ENCODE measurements around the gene RASGRF1.
A peak's percentile ranks its signal among the peaks of the same experiment; 100 is the strongest.

Gene RASGRF1

DNA sequence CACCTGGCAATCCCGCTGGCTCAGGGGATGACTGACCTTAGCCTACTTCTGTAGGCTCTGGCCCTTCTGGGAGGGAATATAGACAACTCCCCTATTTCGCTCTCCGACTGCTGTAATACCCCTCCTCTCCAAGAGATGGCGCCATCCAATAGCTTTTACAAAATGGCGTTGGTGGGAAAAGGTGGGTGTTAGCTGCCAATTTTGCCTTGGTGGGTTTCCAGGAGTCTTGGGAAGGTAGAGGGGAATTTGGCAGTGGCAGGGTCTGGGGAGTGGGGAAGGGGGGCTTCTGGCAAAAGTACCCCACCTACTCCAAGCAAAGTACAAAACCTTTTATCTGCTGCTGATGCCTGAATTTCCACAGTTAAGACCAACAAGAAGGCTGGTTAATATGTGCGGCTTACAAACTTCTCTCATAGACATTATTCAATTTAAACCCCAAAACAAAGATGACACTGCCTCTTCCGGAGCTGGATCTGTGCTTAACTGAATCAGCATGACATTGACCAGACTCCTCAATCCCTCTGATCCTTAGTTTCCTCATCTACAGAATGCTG lies 62.1 kb downstream of the RASGRF1 start:
- no peak for TF ChIP-seq EZH2phosphoT487 (IDR thresholded peaks at IDR 0.05; ENCODE audit: low read length)
- TF ChIP-seq, protein P1, sequence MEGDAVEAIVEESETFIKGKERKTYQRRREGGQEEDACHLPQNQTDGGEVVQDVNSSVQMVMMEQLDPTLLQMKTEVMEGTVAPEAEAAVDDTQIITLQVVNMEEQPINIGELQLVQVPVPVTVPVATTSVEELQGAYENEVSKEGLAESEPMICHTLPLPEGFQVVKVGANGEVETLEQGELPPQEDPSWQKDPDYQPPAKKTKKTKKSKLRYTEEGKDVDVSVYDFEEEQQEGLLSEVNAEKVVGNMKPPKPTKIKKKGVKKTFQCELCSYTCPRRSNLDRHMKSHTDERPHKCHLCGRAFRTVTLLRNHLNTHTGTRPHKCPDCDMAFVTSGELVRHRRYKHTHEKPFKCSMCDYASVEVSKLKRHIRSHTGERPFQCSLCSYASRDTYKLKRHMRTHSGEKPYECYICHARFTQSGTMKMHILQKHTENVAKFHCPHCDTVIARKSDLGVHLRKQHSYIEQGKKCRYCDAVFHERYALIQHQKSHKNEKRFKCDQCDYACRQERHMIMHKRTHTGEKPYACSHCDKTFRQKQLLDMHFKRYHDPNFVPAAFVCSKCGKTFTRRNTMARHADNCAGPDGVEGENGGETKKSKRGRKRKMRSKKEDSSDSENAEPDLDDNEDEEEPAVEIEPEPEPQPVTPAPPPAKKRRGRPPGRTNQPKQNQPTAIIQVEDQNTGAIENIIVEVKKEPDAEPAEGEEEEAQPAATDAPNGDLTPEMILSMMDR (IDR thresholded peaks at IDR 0.05; ENCODE audit: low read length), result peak; percentile 95
- Histone ChIP-seq H3K4me3 (ENCODE audit: low read length) (no peak overlapping the region), H3K79me2 (ENCODE audit: low read length) (no peaks in the 10 kb centered on the region), H3K4me2 (ENCODE audit: low read depth, low read length) (no peak overlapping the region), H3K9me2 (replicated peaks; ENCODE audit: insufficient read depth, low read length) (no peaks in the 10 kb centered on the region), H3K9ac (ENCODE audit: low read length) (no peak overlapping the region), H3K9me3 (replicated peaks; ENCODE audit: insufficient read depth, low read length) (no peaks in the 10 kb centered on the region), H2AFZ (ENCODE audit: low read length) (no peak overlapping the region), H3K27ac (ENCODE audit: low read length) (no peak overlapping the region), H3K27me3 (replicated peaks; ENCODE audit: insufficient read depth, low read length) (no peaks in the 10 kb centered on the region), H3K36me3 (replicated peaks; ENCODE audit: insufficient read depth, low read length) (no peaks in the 10 kb centered on the region), H3F3A (ENCODE audit: insufficient read depth, low read length) (no peaks in the 10 kb centered on the region), H4K20me1 (ENCODE audit: insufficient read depth, low read length) (no peaks in the 10 kb centered on the region), H3K4me1 (ENCODE audit: low read length) (no peaks in the 10 kb centered on the region)
- DNase-seq, result peak; percentile 59

DNA sequence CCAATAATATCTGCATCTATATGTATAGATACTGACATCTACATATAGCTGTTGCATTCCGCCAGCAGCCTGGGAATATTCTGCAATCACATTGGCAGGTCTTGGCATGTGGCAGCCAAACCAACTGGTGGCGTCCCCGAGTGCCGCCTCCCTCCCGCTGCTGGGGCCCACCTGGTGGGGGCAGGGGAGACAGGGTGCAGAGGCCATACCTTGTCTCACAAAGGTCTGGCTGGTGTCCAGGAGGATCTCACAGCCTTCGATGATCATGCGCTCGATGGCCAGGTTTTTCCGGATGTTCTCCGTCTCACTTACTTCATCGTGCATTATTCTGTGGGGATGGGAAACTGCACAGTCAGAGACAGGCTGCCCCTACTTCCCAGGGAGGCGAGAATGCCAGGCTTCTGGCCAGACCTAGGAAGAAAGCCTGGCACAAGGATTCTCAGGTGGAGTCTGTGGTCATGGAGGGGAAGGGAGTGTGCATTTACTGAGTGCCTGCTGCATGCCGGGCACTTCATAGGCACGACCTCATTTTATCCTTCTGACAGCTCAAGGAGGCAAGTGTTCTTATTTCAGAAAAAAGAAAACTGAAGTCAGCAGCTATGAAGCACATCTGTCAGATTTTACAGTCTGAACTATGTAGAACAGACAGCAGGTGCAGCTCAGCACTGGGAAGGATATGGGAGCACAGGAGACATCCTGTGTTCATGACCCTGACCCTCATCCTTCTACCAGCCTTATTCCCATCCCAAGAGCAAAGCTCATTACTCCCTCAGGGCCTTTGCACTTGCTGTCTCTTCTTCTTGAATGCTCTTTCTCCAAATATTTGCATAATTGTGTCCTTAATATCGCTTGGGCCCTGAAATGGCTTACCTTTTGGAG lies 62.8 kb downstream of the RASGRF1 start:
- Histone ChIP-seq H3K27ac (ENCODE audit: low read length) (no peak overlapping the region), H3K9me2 (replicated peaks; ENCODE audit: insufficient read depth, low read length) (no peaks in the 10 kb centered on the region), H4K20me1 (ENCODE audit: insufficient read depth, low read length) (no peaks in the 10 kb centered on the region), H3K4me2 (ENCODE audit: low read depth, low read length) (no peak overlapping the region), H3K27me3 (replicated peaks; ENCODE audit: insufficient read depth, low read length) (no peaks in the 10 kb centered on the region), H3K9me3 (replicated peaks; ENCODE audit: insufficient read depth, low read length) (no peaks in the 10 kb centered on the region), H2AFZ (ENCODE audit: low read length) (no peak overlapping the region), H3K9ac (ENCODE audit: low read length) (no peak overlapping the region), H3K4me3 (ENCODE audit: low read length) (no peak overlapping the region), H3K36me3 (replicated peaks; ENCODE audit: insufficient read depth, low read length) (no peaks in the 10 kb centered on the region), H3K4me1 (ENCODE audit: low read length) (no peaks in the 10 kb centered on the region), H3F3A (ENCODE audit: insufficient read depth, low read length) (no peaks in the 10 kb centered on the region), H3K79me2 (ENCODE audit: low read length) (no peaks in the 10 kb centered on the region)
- DNase-seq, result no peak
- TF ChIP-seq EZH2phosphoT487 (IDR thresholded peaks at IDR 0.05; ENCODE audit: low read length) (no peak), EZH2 (optimal IDR thresholded peaks at IDR 0.05; ENCODE audit: low read depth, low read length) (no peak)
- TF ChIP-seq, protein P1 (IDR thresholded peaks at IDR 0.05; ENCODE audit: low read length), result no peak

DNA sequence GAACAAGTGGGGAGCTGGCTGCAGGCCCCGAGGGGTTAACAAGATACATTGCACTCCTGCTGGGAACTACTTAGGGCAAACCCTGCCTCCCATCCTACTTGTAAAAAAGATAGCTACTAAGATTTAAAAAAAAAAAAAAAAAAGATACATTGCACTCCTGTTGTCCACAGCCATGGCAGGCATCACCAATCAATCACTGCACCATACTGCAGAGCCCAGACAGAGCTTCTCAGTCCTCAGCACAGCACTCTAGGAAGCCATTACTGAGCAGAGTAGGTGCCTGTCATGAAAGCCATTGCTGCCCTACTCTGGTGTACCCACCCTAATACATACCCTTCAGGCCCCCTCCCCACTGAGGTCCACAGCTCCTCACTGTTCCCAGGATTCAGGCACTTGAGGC lies 64.8 kb downstream of the RASGRF1 start:
- Histone ChIP-seq H3K9me2 (replicated peaks; ENCODE audit: insufficient read depth, low read length) (no peaks in the 10 kb centered on the region), H3K4me3 (ENCODE audit: low read length) (no peak overlapping the region), H3K9me3 (replicated peaks; ENCODE audit: insufficient read depth, low read length) (no peaks in the 10 kb centered on the region), H3K4me1 (ENCODE audit: low read length) (no peaks in the 10 kb centered on the region), H2AFZ (ENCODE audit: low read length) (no peak overlapping the region), H3K79me2 (ENCODE audit: low read length) (no peaks in the 10 kb centered on the region), H3K4me2 (ENCODE audit: low read depth, low read length) (no peak overlapping the region), H3F3A (ENCODE audit: insufficient read depth, low read length) (no peaks in the 10 kb centered on the region), H3K27ac (ENCODE audit: low read length) (no peak overlapping the region), H3K9ac (ENCODE audit: low read length) (no peak overlapping the region), H4K20me1 (ENCODE audit: insufficient read depth, low read length) (no peaks in the 10 kb centered on the region), H3K36me3 (replicated peaks; ENCODE audit: insufficient read depth, low read length) (no peaks in the 10 kb centered on the region), H3K27me3 (replicated peaks; ENCODE audit: insufficient read depth, low read length) (no peaks in the 10 kb centered on the region)
- TF ChIP-seq EZH2phosphoT487 (IDR thresholded peaks at IDR 0.05; ENCODE audit: low read length), result no peak
- no peak for TF ChIP-seq EZH2 (optimal IDR thresholded peaks at IDR 0.05; ENCODE audit: low read depth, low read length)
- TF ChIP-seq, protein P1 (IDR thresholded peaks at IDR 0.05; ENCODE audit: low read length), result no peak
- no peak for DNase-seq

Measured in MM.1S (cell line).